Stomach (tissue), 9 donors: ENCODE measurements around the gene CTSL. TPM values are rescaled to one million over a fixed set of nuclear protein-coding genes. Genes with fewer than 3 reads are reported as not detected.

Source experiments
- DNase-seq, 2 donors: peaks; one replicate each; pipeline versions ENCODE4 v3.0.0 to v3.0.0-alpha.2; 2013 to 2019
- H3K27ac ChIP-seq, 5 donors: fragments of 200-600 bp in 4 of 5; sonication (generic) in 4 of 5; one replicate each; pipeline ENCODE4 v1.5.1; 2013 to 2019; ENCODE audit warnings: mild to moderate bottlenecking in 1 of 5, moderate library complexity in 1 of 5
- H3K27me3 ChIP-seq, 3 donors: fragments of 200-600 bp; sonication (generic); one replicate each; pipeline ENCODE4 v1.5.1; 2017 to 2019; ENCODE audit warnings: mixed run types in 1 of 3
- H3K36me3 ChIP-seq, 4 donors: fragments of 200-600 bp; sonication (generic); 1 replicate in 3 of 4; 2 replicates in 1 of 4; pipeline ENCODE4 v1.5.1; 2016 to 2019
- H3K4me1 ChIP-seq, 4 donors: fragments of 200-600 bp; sonication (generic); one replicate each; pipeline ENCODE4 v1.5.1; 2016 to 2019
- H3K4me3 ChIP-seq, 4 donors: fragments of 200-600 bp; sonication (generic) in 3 of 4; one replicate each; pipeline ENCODE4 v1.5.1; 2016 to 2019; ENCODE audit warnings: mild to moderate bottlenecking in 1 of 4
- H3K9me3 ChIP-seq, 4 donors: fragments of 200-600 bp; sonication (generic); one replicate each; pipeline ENCODE4 v1.5.1; 2016 to 2019
- EP300 ChIP-seq: sonication (generic); formaldehyde crosslinking; IDR thresholded peaks from one replicate; pipeline ENCODE4 v1.6.1; 2017; ENCODE audit warnings: antibody characterized with exemption
- POLR2A ChIP-seq, 4 donors: fragments of 450-650 bp; IDR thresholded peaks; one replicate each; pipeline ENCODE4 v1.6.1; 2016; ENCODE audit warnings: antibody characterized with exemption in 4 of 4, control low read depth in 2 of 4, mild to moderate bottlenecking in 1 of 4, moderate library complexity in 1 of 4
- POLR2AphosphoS5 ChIP-seq, 3 donors: sonication (generic); formaldehyde crosslinking; IDR thresholded peaks; one replicate each; pipeline ENCODE4 v1.6.1; 2016; ENCODE audit warnings: antibody characterized with exemption in 3 of 3
- WGBS, 5 donors: extraction: QIAGEN DNeasy Blood & Tissue Kit in 3 of 5; methylation state at CpG; one replicate each; pipeline versions ENCODE4 v1.1.5 to v1.1.7; 2013 to 2018; 5-methylcytosine and 5-hydroxymethylcytosine counted together
- intact Hi-C: fragments of 100-400 bp; cut with DNase I; formaldehyde crosslinking; loops from one replicate; pipeline ENCODE4 v1.15.1; 2023; ENCODE audit warnings: low total_unique reads
- polyA plus RNA-seq, 3 donors: library from polyadenylated mRNA; stranded (reverse); fragments of 200-250 nt; gene quantifications; one replicate each; pipeline ENCODE4 v1.2.3, GENCODE V29; 2013
- total RNA-seq, 5 donors: library from RNA; depleted of rRNA; stranded (reverse); fragments of >200 nt; gene quantifications; one replicate each; pipeline versions ENCODE4 v1.1.0 to v1.2.3, GENCODE V29; 2014 to 2016
- TF ChIP-seq, protein P1 (sequence below), 7 experiments: fragments of 450-650 bp in 4 of 7; fragments of 200-600 bp in 3 of 7; sonication (generic) in 3 of 7; IDR thresholded peaks; one replicate each; pipeline ENCODE4 v1.5.1; 2016 to 2019; ENCODE audit warnings: antibody characterized with exemption in 7 of 7, control low read depth in 2 of 7, mild to moderate bottlenecking in 1 of 7
- donor health status: healthy with polysubstance abuse.
- donor health status: Bipolar disorder and iron deficiency.
- donor health status: healthy.

CTSL gene
- total and polyA plus RNA-seq, 8 donors: 4.9 to 104 (median 34.4) TPM

DNA sequence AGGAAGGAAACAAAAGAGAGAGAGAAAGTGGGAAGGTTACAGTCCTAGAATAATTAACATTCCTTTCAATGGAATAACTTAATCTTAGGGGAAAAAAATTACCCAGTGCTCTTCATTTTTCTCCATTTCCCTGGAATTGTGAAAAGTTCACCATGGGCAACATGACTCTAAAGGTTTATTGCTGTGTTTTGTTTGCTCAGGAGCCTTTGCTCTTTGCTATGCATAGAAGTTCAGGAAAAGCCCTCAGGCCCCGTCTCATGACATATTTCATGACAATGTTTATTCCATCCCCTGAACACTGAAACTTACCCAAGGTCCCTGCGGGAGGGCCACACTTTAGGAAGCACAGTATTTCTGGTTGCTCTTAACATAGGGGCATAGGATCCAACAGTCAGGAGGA, 9.8 kb upstream of the CTSL start:
- Histone ChIP-seq H3K36me3 (no peaks in the 10 kb centered on the region), H3K27me3 (no peaks in the 10 kb centered on the region), H3K9me3 (no peaks in the 10 kb centered on the region), H3K27ac (no peak overlapping the region), H3K4me1 (peaks cover 4 to 28% (median 10%) of the 10 kb centered on the region in 4 donors), H3K4me3 (no peak overlapping the region)
- DNase-seq: no peak
- intact Hi-C loops: no loop called here
- 64 to 91% (median 81%) methylated on average over 2 of the region's 2 CpGs for WGBS, 5 donors
- TF ChIP-seq, protein P1, sequence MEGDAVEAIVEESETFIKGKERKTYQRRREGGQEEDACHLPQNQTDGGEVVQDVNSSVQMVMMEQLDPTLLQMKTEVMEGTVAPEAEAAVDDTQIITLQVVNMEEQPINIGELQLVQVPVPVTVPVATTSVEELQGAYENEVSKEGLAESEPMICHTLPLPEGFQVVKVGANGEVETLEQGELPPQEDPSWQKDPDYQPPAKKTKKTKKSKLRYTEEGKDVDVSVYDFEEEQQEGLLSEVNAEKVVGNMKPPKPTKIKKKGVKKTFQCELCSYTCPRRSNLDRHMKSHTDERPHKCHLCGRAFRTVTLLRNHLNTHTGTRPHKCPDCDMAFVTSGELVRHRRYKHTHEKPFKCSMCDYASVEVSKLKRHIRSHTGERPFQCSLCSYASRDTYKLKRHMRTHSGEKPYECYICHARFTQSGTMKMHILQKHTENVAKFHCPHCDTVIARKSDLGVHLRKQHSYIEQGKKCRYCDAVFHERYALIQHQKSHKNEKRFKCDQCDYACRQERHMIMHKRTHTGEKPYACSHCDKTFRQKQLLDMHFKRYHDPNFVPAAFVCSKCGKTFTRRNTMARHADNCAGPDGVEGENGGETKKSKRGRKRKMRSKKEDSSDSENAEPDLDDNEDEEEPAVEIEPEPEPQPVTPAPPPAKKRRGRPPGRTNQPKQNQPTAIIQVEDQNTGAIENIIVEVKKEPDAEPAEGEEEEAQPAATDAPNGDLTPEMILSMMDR (IDR thresholded peaks at IDR 0.05): no peak

DNA sequence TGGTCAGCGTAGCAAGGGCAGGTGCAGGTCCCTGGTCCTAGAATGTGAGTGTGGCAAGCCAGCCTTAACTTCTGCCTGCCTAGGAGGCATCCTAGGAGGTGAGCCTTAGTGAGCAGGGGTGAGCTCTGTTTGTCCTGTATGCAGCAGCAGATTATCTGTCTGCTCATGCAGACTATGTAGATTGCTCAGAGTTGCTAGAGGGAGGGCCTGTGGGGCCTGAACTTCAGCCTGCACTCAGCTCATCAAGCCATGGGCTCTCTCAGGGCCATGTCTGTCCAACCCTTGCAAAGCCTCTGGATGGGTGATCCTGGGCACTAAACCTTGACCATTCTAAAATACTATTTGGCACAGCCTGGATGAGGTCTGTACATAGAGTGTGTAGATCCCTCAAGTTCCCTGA, 8.5 kb upstream of the CTSL start:
- Histone ChIP-seq H3K4me1 (peaks cover 0 to 22% (median 10%) of the 10 kb centered on the region in 4 donors), H3K9me3 (no peaks in the 10 kb centered on the region), H3K27ac (no peak overlapping the region), H3K36me3 (no peaks in the 10 kb centered on the region), H3K27me3 (no peaks in the 10 kb centered on the region), H3K4me3 (no peak overlapping the region)
- no peak for DNase-seq
- intact Hi-C loops: no loop called here
- WGBS, 5 donors: 90 to 100% (median 100%) methylated on average over 1 of the region's 1 CpG
- TF ChIP-seq POLR2AphosphoS5 (IDR thresholded peaks at IDR 0.05): no peak
- no peak for TF ChIP-seq POLR2A (IDR thresholded peaks at IDR 0.05)
- no peak for TF ChIP-seq EP300
- TF ChIP-seq, protein P1 (IDR thresholded peaks at IDR 0.05): no peak

DNA sequence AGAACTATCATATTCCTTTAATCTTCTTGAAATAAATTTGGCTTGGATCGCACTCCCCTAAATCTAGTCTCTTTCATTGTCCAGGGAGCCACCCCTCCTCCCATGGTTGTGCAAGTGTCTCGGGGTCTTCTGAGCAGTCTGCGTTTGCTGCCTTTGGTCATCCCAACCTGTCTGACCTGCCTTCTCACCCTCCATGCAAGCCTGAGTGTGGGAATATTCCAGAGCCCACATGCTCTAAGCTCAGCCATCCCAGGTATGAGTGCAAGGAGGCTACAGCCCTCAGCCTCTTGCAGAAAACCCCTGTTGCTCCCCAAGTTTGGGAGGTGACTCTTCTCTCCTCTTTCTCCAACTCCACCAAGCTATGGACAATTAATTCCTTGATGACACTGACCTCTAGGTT, 7.7 kb upstream of the CTSL start:
- intact Hi-C loops: no loop called here
- TF ChIP-seq EP300 (no peak), POLR2A (IDR thresholded peaks at IDR 0.05) (no peak), POLR2AphosphoS5 (IDR thresholded peaks at IDR 0.05) (no peak)
- TF ChIP-seq, protein P1 (IDR thresholded peaks at IDR 0.05): no peak
- WGBS, 5 donors: 91 to 96% (median 95%) methylated on average over 3 of the region's 3 CpGs
- Histone ChIP-seq H3K27ac (no peak overlapping the region), H3K36me3 (no peaks in the 10 kb centered on the region), H3K9me3 (no peaks in the 10 kb centered on the region), H3K4me3 (no peak overlapping the region), H3K27me3 (no peaks in the 10 kb centered on the region), H3K4me1 (peaks cover 0 to 19% (median 10%) of the 10 kb centered on the region in 4 donors)
- no peak for DNase-seq

DNA sequence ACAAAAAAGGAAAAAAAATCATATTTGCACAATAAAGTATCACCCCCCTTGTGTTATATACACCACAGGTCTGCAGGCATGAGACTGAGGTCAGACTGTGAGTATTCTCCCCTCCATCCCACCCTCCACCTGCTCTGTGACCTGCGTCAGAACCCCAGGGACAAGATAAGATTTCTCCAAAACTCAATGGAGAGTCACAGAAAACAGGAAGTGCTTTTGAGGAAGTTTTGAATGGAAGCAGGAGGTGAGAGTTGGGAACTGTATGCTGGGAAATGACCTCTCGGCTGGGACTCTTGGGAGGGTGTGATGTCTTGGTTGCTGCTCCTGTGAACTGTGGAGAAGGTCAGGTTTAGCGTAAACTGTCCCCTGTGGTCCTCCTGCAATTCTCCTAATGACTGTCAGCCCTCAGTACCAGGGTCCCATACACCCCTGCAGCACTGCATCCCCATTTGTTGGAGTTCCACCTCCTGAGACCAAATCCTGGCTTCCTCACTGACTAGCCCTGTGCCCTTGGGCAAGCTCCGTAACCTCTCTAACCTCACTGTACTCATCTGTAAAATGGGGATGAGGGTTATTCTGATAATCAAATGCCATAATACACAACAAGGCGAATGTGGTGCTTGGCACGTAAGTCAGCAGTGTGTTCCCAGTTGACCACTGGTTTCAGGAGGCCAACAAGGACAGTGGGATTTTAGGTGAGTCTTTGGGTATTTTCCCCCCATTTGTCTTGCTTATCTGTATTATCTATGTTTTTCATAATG, 6.9 kb upstream of the CTSL start:
- Histone ChIP-seq H3K9me3 (no peaks in the 10 kb centered on the region), H3K4me3 (no peak overlapping the region), H3K27ac (no peak overlapping the region), H3K36me3 (no peaks in the 10 kb centered on the region), H3K27me3 (no peaks in the 10 kb centered on the region), H3K4me1 (peaks cover 0 to 11% (median 8%) of the 10 kb centered on the region in 4 donors)
- TF ChIP-seq POLR2A (IDR thresholded peaks at IDR 0.05) (no peak), POLR2AphosphoS5 (IDR thresholded peaks at IDR 0.05) (no peak), EP300 (no peak)
- TF ChIP-seq, protein P1 (IDR thresholded peaks at IDR 0.05): no peak
- WGBS, 5 donors: 85 to 97% (median 90%) methylated on average over 6 of the region's 6 CpGs
- intact Hi-C loops: no loop called here
- no peak for DNase-seq
